Stimulated activated CD4-positive, alpha-beta T cell treated with anti-CD3 and anti-CD28 coated beads, TNF-alpha, amount 100 ng/mL, for 24 hours (primary cell): ENCODE results near the gene CCDC185.

Experiments
- DNase-seq, 3 experiments: peaks; one replicate each; pipeline ENCODE4 v3.0.0-alpha.2; 2020; ENCODE audit warnings: low read depth in 3 of 3

CCDC185 gene

DNA sequence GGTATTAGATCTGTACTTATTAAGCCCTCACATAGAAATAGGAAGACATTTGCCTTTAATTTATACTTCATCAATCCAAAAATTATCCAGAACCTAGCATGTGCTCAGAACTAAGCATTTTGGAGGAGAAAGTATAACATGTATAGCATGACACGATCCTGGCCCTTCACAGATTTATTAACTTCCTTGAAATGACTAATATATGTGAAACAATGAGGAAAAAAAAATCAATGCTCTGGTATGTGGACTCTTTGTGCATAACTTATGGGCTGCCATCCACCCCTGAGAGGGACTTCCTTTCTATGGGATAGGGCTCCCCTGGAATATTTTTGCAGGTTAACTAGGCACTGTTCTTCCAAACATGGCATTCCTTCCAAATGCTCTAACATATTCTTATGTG, 36.6 kb downstream of the CCDC185 start:
- no peak for DNase-seq

GRCh38 chr1:223430236-223430635, 37.0 kb downstream of the CCDC185 start:
- no peak for DNase-seq

DNA sequence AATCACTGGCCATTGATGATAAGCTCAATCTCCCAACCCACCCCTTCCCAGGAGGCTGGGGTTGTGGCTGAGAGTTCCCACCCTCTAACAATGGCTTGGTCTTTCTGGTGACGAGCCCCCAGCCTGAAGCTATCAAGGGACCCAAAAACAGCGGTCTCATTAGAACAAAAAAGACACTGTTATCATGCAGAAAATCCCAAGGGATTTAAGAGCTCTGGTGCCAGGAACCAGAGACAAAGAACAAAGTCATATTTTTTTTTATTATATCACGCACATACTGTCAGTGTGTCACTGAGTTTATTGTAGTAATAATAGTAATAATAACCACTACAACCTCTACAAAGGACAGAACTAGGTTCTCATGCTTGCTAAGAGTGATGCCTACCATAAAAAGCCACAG, 43.9 kb downstream of the CCDC185 start:
- no peak for DNase-seq

- DNase-seq: no peak
These were observed 50.2 kb downstream of the CCDC185 start for GRCh38 chr1:223443397-223443796.

DNA sequence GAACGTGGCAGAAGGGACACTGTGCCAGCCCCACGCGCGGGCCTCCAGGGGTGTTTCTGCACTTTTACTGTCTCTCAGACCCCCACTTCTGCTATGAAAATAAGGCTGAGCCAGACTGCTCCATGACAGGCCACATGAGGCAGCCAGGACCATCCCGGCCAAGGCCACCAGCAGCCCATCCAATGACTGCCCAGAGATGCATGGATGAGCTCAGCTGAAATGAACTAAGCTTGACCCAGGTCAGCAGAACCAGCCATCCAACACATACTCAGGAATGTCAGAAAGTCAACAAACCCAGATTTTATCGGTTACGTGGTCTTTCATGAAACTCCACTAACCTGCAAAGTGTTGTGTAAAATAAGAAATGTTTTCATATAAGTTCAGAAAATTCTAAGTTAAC, 51.2 kb downstream of the CCDC185 start:
- DNase-seq: no peak
